Spleen (tissue), 11 donors: ENCODE results near the gene BNIP3. TPM values are rescaled to one million over a fixed set of nuclear protein-coding genes. Genes with fewer than 3 reads are reported as not detected.

Source experiments
- DNase-seq: peaks from one replicate; pipeline ENCODE4 v3.0.0-alpha.2; 2020
- H3K27ac ChIP-seq, 8 donors: fragments of 200-600 bp; sonication (generic) in 7 of 8; 1 replicate in 4 of 8; 2 replicates in 4 of 8; pipeline versions ENCODE4 v1.5.0 to v1.8.0; 2016 to 2021; ENCODE audit warnings: inconsistent platforms in 4 of 8, mild to moderate bottlenecking in 4 of 8, moderate library complexity in 1 of 8
- H3K27me3 ChIP-seq, 7 donors: fragments of 200-600 bp; sonication (generic) in 6 of 7; replicated peaks in 1 of 7; 1 replicate in 4 of 7; 2 replicates in 3 of 7; pipeline versions ENCODE4 v1.5.0 to v1.8.0; 2016 to 2021; ENCODE audit warnings: inconsistent platforms in 3 of 7, mild to moderate bottlenecking in 1 of 7
- H3K36me3 ChIP-seq, 6 donors: fragments of 200-600 bp; sonication (generic) in 5 of 6; 1 replicate in 4 of 6; 2 replicates in 2 of 6; pipeline versions ENCODE4 v1.5.0 to v1.8.0; 2016 to 2021; ENCODE audit warnings: inconsistent platforms in 2 of 6
- H3K4me1 ChIP-seq, 6 donors: fragments of 200-600 bp; sonication (generic) in 5 of 6; 1 replicate in 3 of 6; 2 replicates in 3 of 6; pipeline versions ENCODE4 v1.5.0 to v1.8.0; 2016 to 2021; ENCODE audit warnings: inconsistent platforms in 3 of 6
- H3K4me3 ChIP-seq, 8 donors: fragments of 200-600 bp; sonication (generic) in 7 of 8; 1 replicate in 4 of 8; 2 replicates in 4 of 8; pipeline versions ENCODE4 v1.5.0 to v1.8.0; 2016 to 2021; ENCODE audit warnings: inconsistent platforms in 4 of 8, mild to moderate bottlenecking in 4 of 8, moderate library complexity in 2 of 8
- H3K9me3 ChIP-seq, 8 donors: fragments of 200-600 bp; sonication (generic) in 7 of 8; 1 replicate in 4 of 8; 2 replicates in 4 of 8; pipeline versions ENCODE4 v1.5.0 to v1.8.0; 2016 to 2021; ENCODE audit warnings: inconsistent platforms in 4 of 8
- POLR2A ChIP-seq, 3 donors: fragments of 450-650 bp; IDR thresholded peaks; one replicate each; pipeline ENCODE4 v1.5.1; 2017; ENCODE audit warnings: antibody characterized with exemption in 3 of 3, mild to moderate bottlenecking in 1 of 3
- POLR2AphosphoS5 ChIP-seq, 3 donors: sonication (generic); formaldehyde crosslinking; IDR thresholded peaks; one replicate each; pipeline ENCODE4 v1.5.1; 2017; ENCODE audit warnings: antibody characterized with exemption in 3 of 3
- WGBS, 5 donors: extraction: QIAGEN DNeasy Blood & Tissue Kit in 3 of 5; methylation state at CpG; one replicate each; pipeline versions ENCODE4 v1.1.5 to v1.1.7; 2013 to 2018; 5-methylcytosine and 5-hydroxymethylcytosine counted together
- intact Hi-C: fragments of 100-400 bp; cut with DNase I; formaldehyde crosslinking; loops from one replicate; pipeline ENCODE4 v1.15.0; 2023; ENCODE audit warnings: low total_unique reads
- polyA plus RNA-seq, 3 donors: library from polyadenylated mRNA; stranded (reverse); fragments of 200-250 nt; gene quantifications; one replicate each; pipeline ENCODE4 v1.2.1, GENCODE V29; 2013
- total RNA-seq, 7 donors: library from RNA; depleted of rRNA in 3 of 7; stranded (reverse); fragments of >200 nt in 3 of 7; fragmentation: NEBNext Ultra II Directional in 4 of 7; extraction: Animal tissue kit (Norgen Biotek cat#: 25700) in 4 of 7; gene quantifications; one replicate each; pipeline versions ENCODE4 v1.1.0 to v1.2.1, GENCODE V29; 2016 to 2021
- TF ChIP-seq, protein P1 (sequence below), 11 experiments: fragments of 200-600 bp in 7 of 11; fragments of 450-650 bp in 4 of 11; sonication (generic) in 4 of 11; IDR thresholded peaks in 8 of 11; conservative IDR thresholded peaks in 3 of 11; 1 replicate in 7 of 11; 2 replicates in 4 of 11; pipeline versions ENCODE4 v1.4.0 to v1.8.0; 2016 to 2021; ENCODE audit warnings: antibody characterized with exemption in 11 of 11, inconsistent platforms in 4 of 11, mild to moderate bottlenecking in 1 of 11
- donor health status: healthy with polysubstance abuse.
- donor health status: DM: no; HTN: no; CAD: no; lungs with moderate emphysema.
- donor health status: DM: no; HTN: no; CAD: no.
- donor health status: Bipolar disorder and iron deficiency.
- donor health status: healthy.
- donor health status: DM: no; HTN: no; CAD: no.
- donor health status: DM: yes; HTN: yes; CAD: no.

The BNIP3 gene
- total and polyA plus RNA-seq, 10 donors: 4.2 to 42.6 (median 16.6) TPM

DNA sequence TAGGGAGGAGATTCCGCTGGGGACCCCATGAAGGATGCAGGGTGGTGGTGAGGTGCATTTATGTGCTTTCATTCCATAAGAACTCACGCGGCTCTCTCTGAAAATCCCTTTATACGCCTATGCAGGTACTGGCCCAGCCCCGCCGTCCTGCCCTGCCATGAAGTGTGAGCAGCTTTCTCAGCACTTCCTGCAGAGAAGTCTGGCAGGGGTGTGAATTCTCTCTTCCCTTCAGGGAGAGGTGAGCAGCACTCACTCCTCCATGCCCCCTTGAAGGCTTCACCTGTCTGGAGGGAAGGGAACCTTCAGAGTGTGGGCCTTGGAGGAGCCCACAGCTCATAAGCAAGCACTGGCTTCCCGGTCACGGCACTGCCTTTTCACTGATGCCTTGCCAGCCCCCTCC lies 47.0 kb downstream of the BNIP3 start:
- no peaks in the 10 kb centered on the region for H3K9me3 ChIP-seq
- 82 to 90% (median 83%) methylated on average over 8 of the region's 8 CpGs for WGBS, 5 donors
- H3K4me3 ChIP-seq: no peak overlapping the region
- H3K4me1 ChIP-seq: peaks cover 0 to 58% (median 20%) of the 10 kb centered on the region in 6 donors
- H3K27me3 ChIP-seq: no peaks in the 10 kb centered on the region
- peaks cover 0 to 66% (median 32%) of the 10 kb centered on the region in 6 donors for H3K36me3 ChIP-seq
- TF ChIP-seq POLR2A (IDR thresholded peaks at IDR 0.05) (no peak), POLR2AphosphoS5 (IDR thresholded peaks at IDR 0.05) (no peak)
- TF ChIP-seq, protein P1, sequence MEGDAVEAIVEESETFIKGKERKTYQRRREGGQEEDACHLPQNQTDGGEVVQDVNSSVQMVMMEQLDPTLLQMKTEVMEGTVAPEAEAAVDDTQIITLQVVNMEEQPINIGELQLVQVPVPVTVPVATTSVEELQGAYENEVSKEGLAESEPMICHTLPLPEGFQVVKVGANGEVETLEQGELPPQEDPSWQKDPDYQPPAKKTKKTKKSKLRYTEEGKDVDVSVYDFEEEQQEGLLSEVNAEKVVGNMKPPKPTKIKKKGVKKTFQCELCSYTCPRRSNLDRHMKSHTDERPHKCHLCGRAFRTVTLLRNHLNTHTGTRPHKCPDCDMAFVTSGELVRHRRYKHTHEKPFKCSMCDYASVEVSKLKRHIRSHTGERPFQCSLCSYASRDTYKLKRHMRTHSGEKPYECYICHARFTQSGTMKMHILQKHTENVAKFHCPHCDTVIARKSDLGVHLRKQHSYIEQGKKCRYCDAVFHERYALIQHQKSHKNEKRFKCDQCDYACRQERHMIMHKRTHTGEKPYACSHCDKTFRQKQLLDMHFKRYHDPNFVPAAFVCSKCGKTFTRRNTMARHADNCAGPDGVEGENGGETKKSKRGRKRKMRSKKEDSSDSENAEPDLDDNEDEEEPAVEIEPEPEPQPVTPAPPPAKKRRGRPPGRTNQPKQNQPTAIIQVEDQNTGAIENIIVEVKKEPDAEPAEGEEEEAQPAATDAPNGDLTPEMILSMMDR (IDR thresholded peaks at IDR 0.05 in 8 of 11, conservative IDR thresholded peaks at IDR 0.05 in 3 of 11): no peak
- intact Hi-C loops: no loop called here
- peak overlapping the region in 2 of 8 donors; percentile 6 to 49 for H3K27ac ChIP-seq
- peak; percentile 59 for DNase-seq

DNA sequence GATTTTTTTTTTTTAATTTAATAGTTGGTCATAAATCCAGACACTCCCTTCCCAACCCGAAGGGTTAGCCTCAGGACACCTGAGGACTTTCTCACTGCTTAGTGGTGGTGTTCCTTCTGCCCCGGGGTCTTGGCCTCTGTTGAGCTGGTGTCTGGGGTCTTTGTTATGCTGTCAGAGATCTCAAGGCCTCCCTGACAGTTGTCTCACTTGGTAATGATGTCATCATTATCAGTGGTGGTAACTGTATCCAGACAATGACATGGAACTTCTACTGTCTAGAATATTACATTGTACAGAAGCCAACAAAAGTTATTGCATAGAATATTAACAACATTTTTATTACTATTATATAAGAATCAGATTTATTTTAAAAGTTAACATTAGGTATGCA lies 48.0 kb downstream of the BNIP3 start:
- 88 to 100% (median 93%) methylated on average over 2 of the region's 2 CpGs for WGBS, 5 donors
- Histone ChIP-seq H3K9me3 (no peaks in the 10 kb centered on the region), H3K4me1 (peaks cover 3 to 68% (median 30%) of the 10 kb centered on the region in 6 donors), H3K27ac (no peak overlapping the region), H3K27me3 (no peaks in the 10 kb centered on the region), H3K4me3 (no peak overlapping the region), H3K36me3 (peaks cover 0 to 65% (median 29%) of the 10 kb centered on the region in 6 donors)
- intact Hi-C loops: no loop called here
- TF ChIP-seq, protein P1 (IDR thresholded peaks at IDR 0.05 in 8 of 11, conservative IDR thresholded peaks at IDR 0.05 in 3 of 11): no peak
- TF ChIP-seq POLR2AphosphoS5 (IDR thresholded peaks at IDR 0.05) (no peak), POLR2A (IDR thresholded peaks at IDR 0.05) (no peak)
- DNase-seq: no peak

DNA sequence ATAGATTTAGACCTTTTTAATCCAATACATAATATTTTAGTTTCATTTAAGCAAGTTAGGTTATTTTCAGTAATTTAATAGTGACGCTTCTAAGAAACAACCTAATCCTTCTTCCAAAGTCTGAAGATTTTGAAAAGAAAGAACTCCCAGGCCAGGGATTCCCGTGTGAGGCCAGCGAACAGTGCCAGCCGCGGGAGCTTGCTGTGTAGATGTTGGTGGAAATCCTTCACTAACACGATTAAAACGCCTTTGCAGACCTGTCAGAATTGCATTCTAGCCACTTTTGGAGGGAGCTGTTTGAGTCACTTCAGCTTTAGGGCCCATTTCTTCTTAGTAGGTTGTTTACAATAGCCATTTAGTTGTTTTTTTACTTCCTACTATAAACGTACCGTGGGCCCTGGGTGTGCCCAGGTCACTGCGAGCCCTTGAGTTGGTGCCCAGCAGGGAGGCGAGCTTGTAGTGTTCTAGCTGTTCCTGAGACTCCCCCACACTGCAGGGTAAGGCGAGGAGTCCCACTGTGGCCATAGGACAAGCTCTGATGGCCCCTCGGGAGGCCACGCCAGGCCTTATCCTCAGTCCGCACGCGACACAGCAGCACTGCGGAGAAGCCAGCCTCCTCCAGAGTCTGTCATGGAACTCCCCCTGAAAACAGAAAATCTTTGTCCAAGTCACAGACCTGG lies 48.6 kb downstream of the BNIP3 start:
- no peak overlapping the region for H3K4me3 ChIP-seq
- DNase-seq: peak; percentile 69
- no peak for TF ChIP-seq POLR2A (IDR thresholded peaks at IDR 0.05)
- TF ChIP-seq, protein P1 (IDR thresholded peaks at IDR 0.05 in 8 of 11, conservative IDR thresholded peaks at IDR 0.05 in 3 of 11): no peak
- no peak for TF ChIP-seq POLR2AphosphoS5 (IDR thresholded peaks at IDR 0.05)
- no peaks in the 10 kb centered on the region for H3K9me3 ChIP-seq
- intact Hi-C loops: no loop called here
- WGBS, 5 donors: 87 to 94% (median 91%) methylated on average over 18 of the region's 18 CpGs
- no peaks in the 10 kb centered on the region for H3K27me3 ChIP-seq
- H3K36me3 ChIP-seq: peaks cover 0 to 60% (median 24%) of the 10 kb centered on the region in 6 donors
- peaks cover 9 to 74% (median 35%) of the 10 kb centered on the region in 6 donors for H3K4me1 ChIP-seq
- no peak overlapping the region for H3K27ac ChIP-seq

DNA sequence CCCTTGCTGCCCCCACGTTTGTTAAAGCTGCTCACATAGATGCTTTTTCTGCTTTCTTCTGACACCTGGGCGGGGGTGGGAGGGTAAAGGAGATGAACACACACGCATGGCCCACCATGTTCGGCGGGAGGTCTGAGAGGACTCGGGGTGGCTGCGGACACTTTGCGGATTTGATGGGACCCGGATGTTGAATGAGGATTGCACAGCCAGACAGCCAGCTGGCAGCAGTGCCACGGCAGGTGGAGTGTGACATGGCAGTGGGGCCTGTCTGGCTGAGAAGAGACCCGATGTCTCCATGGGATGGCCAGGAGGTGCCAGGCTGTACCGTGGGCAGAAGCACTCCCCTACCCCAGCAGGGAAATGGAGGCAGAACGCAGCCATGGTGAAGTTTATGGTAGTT lies 49.7 kb downstream of the BNIP3 start:
- Histone ChIP-seq H3K27ac (no peak overlapping the region), H3K27me3 (no peaks in the 10 kb centered on the region), H3K9me3 (no peaks in the 10 kb centered on the region), H3K4me3 (no peak overlapping the region), H3K36me3 (peaks cover 0 to 48% (median 16%) of the 10 kb centered on the region in 6 donors), H3K4me1 (peaks cover 17 to 85% (median 47%) of the 10 kb centered on the region in 6 donors)
- DNase-seq: peak; percentile 66
- 90 to 96% (median 92%) methylated on average over 13 of the region's 13 CpGs for WGBS, 5 donors
- intact Hi-C loops: no loop called here
- TF ChIP-seq POLR2AphosphoS5 (IDR thresholded peaks at IDR 0.05) (peak in 1 of 3 donors; percentile 12), POLR2A (IDR thresholded peaks at IDR 0.05) (no peak)
- TF ChIP-seq, protein P1 (IDR thresholded peaks at IDR 0.05 in 8 of 11, conservative IDR thresholded peaks at IDR 0.05 in 3 of 11): no peak
